IMR-90 (cell line): ENCODE data around the gene TGM6.

Source experiments
- CHD1 ChIP-seq: IDR thresholded peaks from 2 replicates; pipeline ENCODE4 v1.6.1; 2012; ENCODE audit warnings: low read depth, low read length, improper control_type of control experiment
- CTCF ChIP-seq: conservative IDR thresholded peaks from 2 replicates; pipeline ENCODE4 v1.5.1; 2012; ENCODE audit warnings: mild to moderate bottlenecking, low read depth, low read length, improper control_type of control experiment
- POLR2A ChIP-seq: IDR thresholded peaks from 2 replicates; pipeline ENCODE4 v1.6.1; 2012; ENCODE audit warnings: mild to moderate bottlenecking, low read depth, low read length
- RCOR1 ChIP-seq: IDR thresholded peaks from 2 replicates; pipeline ENCODE4 v1.6.1; 2012; ENCODE audit warnings: mild to moderate bottlenecking, low read length, improper control_type of control experiment; ENCODE audit not compliant: insufficient replicate concordance
- SMC3 ChIP-seq: fragments of 150-350 bp; IDR thresholded peaks from 2 replicates; pipeline ENCODE4 v1.6.1; 2016; ENCODE audit warnings: low read depth, mild to moderate bottlenecking, antibody characterized with exemption, low read length, moderate library complexity

GRCh38 chr20:2336471-2336870 is 44.2 kb upstream of the TGM6 start:
- TF ChIP-seq CTCF, result no peak
- TF ChIP-seq CHD1, result no peak
- no peak for TF ChIP-seq SMC3
- no peak for TF ChIP-seq RCOR1
- TF ChIP-seq POLR2A, result no peak
